ENCODE data around the gene PDE6C.

DNA sequence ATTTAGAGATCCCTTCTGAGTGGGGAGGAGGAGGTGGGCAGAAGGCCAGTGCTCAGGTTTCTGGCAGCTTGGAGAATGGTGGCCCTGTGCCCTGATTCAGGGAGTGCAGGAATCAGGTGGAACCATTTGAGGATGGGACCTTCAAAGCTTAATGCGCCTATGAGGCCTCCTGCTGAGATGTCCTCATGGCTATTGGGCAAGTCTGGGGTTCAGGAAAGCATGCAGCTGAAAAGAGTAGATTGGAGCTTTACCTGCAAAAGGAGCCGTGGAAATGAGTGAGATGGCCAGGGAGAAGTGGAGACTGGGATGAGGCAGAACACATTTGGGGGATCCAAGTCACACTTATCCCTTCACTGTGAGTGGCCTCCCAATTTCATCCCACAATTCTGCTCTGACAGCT, 39.7 kb upstream of the PDE6C start:
- TF ChIP-seq, protein P1, sequence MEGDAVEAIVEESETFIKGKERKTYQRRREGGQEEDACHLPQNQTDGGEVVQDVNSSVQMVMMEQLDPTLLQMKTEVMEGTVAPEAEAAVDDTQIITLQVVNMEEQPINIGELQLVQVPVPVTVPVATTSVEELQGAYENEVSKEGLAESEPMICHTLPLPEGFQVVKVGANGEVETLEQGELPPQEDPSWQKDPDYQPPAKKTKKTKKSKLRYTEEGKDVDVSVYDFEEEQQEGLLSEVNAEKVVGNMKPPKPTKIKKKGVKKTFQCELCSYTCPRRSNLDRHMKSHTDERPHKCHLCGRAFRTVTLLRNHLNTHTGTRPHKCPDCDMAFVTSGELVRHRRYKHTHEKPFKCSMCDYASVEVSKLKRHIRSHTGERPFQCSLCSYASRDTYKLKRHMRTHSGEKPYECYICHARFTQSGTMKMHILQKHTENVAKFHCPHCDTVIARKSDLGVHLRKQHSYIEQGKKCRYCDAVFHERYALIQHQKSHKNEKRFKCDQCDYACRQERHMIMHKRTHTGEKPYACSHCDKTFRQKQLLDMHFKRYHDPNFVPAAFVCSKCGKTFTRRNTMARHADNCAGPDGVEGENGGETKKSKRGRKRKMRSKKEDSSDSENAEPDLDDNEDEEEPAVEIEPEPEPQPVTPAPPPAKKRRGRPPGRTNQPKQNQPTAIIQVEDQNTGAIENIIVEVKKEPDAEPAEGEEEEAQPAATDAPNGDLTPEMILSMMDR (IDR thresholded peaks at IDR 0.05) = no peak
- TF ChIP-seq POLR2A (IDR thresholded peaks at IDR 0.05) = no peak

All from body of pancreas (tissue), 4 donors.